ENCODE measurements around the gene IFNB1. TPM values are rescaled to one million over a fixed set of nuclear protein-coding genes. Genes with fewer than 3 reads are reported as not detected.

IFNB1 gene
- total RNA-seq, 1 experiment from 2014 or later: not detected

DNA sequence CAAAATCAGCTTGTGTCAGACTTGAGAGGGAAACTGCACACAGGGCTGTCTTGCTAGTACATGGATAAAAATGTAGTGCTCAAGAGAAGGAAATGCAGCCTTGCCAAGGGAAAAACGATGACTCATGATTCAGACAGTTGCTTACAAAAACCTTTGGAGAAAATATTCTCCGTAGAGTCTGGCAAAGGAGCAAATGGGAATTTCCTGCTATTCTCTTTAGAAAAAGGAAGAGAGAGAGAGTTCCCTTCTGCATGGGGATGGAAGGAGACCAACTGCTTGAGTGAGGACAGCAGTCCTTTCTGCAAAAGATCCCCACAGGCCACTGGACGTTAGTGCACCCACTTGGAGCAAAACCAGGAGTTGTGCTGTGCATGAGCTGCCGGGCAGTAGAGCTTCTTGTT, 7.6 kb downstream of the IFNB1 start:
- Mint-ChIP-seq H3K27ac (no peak overlapping the region), H3K4me1 (peaks cover 9% of the 10 kb centered on the region)

DNA sequence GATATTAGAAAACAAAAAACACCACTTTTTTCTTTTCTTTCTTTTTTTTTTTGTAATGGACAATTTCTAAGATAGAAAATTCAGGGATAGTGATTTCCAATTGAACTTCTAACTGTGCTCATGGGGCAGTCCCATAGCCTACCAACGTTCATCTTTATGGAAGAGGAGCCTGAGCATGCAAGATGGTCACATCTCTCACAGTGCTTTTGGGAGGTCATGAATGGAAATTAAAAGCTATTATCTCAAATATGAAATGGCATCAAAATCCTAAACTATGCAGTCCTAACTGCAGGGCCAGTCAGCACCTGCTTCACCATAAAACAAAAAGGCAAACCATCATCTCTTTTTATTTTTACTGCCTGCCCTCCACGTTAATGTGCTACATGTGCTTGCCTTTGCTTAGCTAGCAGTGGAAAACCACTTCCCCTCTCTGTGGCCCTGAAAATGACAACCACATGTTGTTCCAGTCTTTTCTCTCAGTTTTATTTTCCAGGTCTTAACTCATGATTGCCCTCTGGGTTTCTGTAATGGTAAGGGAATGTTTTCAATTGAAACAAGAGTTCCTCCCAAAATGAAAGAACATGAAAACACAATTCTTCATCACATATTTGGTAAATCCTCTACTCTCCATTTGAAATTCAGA, 16.7 kb downstream of the IFNB1 start:
- H3K4me3 Mint-ChIP-seq: no peak overlapping the region
- H3K4me1 Mint-ChIP-seq: peaks cover 6% of the 10 kb centered on the region
- CTCF ChIA-PET: interaction anchor here (0.6 to 1.0 kb wide), 2 partner anchors 18 to 50 kb away, joined by 3 read pairs; no protein-coding TSS in a partner anchor
- POLR2A ChIA-PET: no interaction called here
- no peaks in the 10 kb centered on the region for H3K36me3 Mint-ChIP-seq
- DNase-seq (ENCODE audit: low spot score): no peak
- no peak overlapping the region for H3K27ac Mint-ChIP-seq
- TF ChIP-seq ZBTB21 (CRISPR knock-in tag; IDR thresholded peaks at IDR 0.05; ENCODE audit: borderline replicate concordance) (no peak), ZNF219 (CRISPR knock-in tag; IDR thresholded peaks at IDR 0.05; ENCODE audit: borderline replicate concordance) (no peak), SOX15 (CRISPR knock-in tag; IDR thresholded peaks at IDR 0.05) (no peak), NR2C2 (CRISPR knock-in tag; IDR thresholded peaks at IDR 0.05) (no peak), ZNF232 (CRISPR knock-in tag; IDR thresholded peaks at IDR 0.05) (no peak), ETV6 (CRISPR knock-in tag; IDR thresholded peaks at IDR 0.05) (no peak), CBFB (CRISPR knock-in tag; IDR thresholded peaks at IDR 0.05; ENCODE audit: low read depth) (no peak), TP53 (CRISPR knock-in tag; IDR thresholded peaks at IDR 0.05) (no peak), ZNF138 (CRISPR knock-in tag; conservative IDR thresholded peaks at IDR 0.05) (no peak)
- TF ChIP-seq, protein P1, sequence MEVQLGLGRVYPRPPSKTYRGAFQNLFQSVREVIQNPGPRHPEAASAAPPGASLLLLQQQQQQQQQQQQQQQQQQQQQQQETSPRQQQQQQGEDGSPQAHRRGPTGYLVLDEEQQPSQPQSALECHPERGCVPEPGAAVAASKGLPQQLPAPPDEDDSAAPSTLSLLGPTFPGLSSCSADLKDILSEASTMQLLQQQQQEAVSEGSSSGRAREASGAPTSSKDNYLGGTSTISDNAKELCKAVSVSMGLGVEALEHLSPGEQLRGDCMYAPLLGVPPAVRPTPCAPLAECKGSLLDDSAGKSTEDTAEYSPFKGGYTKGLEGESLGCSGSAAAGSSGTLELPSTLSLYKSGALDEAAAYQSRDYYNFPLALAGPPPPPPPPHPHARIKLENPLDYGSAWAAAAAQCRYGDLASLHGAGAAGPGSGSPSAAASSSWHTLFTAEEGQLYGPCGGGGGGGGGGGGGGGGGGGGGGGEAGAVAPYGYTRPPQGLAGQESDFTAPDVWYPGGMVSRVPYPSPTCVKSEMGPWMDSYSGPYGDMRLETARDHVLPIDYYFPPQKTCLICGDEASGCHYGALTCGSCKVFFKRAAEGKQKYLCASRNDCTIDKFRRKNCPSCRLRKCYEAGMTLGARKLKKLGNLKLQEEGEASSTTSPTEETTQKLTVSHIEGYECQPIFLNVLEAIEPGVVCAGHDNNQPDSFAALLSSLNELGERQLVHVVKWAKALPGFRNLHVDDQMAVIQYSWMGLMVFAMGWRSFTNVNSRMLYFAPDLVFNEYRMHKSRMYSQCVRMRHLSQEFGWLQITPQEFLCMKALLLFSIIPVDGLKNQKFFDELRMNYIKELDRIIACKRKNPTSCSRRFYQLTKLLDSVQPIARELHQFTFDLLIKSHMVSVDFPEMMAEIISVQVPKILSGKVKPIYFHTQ (CRISPR knock-in tag; IDR thresholded peaks at IDR 0.05): no peak
- TF ChIP-seq, protein P2, sequence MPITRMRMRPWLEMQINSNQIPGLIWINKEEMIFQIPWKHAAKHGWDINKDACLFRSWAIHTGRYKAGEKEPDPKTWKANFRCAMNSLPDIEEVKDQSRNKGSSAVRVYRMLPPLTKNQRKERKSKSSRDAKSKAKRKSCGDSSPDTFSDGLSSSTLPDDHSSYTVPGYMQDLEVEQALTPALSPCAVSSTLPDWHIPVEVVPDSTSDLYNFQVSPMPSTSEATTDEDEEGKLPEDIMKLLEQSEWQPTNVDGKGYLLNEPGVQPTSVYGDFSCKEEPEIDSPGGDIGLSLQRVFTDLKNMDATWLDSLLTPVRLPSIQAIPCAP (CRISPR knock-in tag; IDR thresholded peaks at IDR 0.05): no peak
- TF ChIP-seq, protein P3, sequence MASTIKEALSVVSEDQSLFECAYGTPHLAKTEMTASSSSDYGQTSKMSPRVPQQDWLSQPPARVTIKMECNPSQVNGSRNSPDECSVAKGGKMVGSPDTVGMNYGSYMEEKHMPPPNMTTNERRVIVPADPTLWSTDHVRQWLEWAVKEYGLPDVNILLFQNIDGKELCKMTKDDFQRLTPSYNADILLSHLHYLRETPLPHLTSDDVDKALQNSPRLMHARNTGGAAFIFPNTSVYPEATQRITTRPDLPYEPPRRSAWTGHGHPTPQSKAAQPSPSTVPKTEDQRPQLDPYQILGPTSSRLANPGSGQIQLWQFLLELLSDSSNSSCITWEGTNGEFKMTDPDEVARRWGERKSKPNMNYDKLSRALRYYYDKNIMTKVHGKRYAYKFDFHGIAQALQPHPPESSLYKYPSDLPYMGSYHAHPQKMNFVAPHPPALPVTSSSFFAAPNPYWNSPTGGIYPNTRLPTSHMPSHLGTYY (CRISPR knock-in tag; IDR thresholded peaks at IDR 0.05): no peak
- ATAC-seq: no peak
- H3K27me3 Mint-ChIP-seq (ENCODE audit: low read depth): no peaks in the 10 kb centered on the region
- no peaks in the 10 kb centered on the region for H3K9me3 Mint-ChIP-seq

More for the DNA sequence above, 7.6 kb downstream of the IFNB1 start:
- TF ChIP-seq, protein P4, sequence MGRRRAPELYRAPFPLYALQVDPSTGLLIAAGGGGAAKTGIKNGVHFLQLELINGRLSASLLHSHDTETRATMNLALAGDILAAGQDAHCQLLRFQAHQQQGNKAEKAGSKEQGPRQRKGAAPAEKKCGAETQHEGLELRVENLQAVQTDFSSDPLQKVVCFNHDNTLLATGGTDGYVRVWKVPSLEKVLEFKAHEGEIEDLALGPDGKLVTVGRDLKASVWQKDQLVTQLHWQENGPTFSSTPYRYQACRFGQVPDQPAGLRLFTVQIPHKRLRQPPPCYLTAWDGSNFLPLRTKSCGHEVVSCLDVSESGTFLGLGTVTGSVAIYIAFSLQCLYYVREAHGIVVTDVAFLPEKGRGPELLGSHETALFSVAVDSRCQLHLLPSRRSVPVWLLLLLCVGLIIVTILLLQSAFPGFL (CRISPR knock-in tag; IDR thresholded peaks at IDR 0.05; ENCODE audit: borderline replicate concordance): no peak
- TF ChIP-seq SOX15 (CRISPR knock-in tag; IDR thresholded peaks at IDR 0.05): no peak
- TF ChIP-seq MXD4 (CRISPR knock-in tag; IDR thresholded peaks at IDR 0.05; ENCODE audit: borderline replicate concordance): no peak
- TF ChIP-seq KAT7 (CRISPR knock-in tag; IDR thresholded peaks at IDR 0.05; ENCODE audit: borderline replicate concordance): no peak
- no peak for TF ChIP-seq ATF1 (CRISPR knock-in tag; IDR thresholded peaks at IDR 0.05)
- TF ChIP-seq SP1 (CRISPR knock-in tag; conservative IDR thresholded peaks at IDR 0.05): no peak
- no peak for TF ChIP-seq SMAD3 (CRISPR knock-in tag; IDR thresholded peaks at IDR 0.05; ENCODE audit: borderline replicate concordance)
- no peak for TF ChIP-seq JUN (CRISPR knock-in tag; IDR thresholded peaks at IDR 0.05)
- no peak for TF ChIP-seq GABPB1 (CRISPR knock-in tag; IDR thresholded peaks at IDR 0.05)
- TF ChIP-seq PRRX2 (CRISPR knock-in tag; IDR thresholded peaks at IDR 0.05): no peak
- TF ChIP-seq, protein P5, sequence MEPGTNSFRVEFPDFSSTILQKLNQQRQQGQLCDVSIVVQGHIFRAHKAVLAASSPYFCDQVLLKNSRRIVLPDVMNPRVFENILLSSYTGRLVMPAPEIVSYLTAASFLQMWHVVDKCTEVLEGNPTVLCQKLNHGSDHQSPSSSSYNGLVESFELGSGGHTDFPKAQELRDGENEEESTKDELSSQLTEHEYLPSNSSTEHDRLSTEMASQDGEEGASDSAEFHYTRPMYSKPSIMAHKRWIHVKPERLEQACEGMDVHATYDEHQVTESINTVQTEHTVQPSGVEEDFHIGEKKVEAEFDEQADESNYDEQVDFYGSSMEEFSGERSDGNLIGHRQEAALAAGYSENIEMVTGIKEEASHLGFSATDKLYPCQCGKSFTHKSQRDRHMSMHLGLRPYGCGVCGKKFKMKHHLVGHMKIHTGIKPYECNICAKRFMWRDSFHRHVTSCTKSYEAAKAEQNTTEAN (CRISPR knock-in tag; IDR thresholded peaks at IDR 0.05): no peak
- TF ChIP-seq ZNF138 (CRISPR knock-in tag; conservative IDR thresholded peaks at IDR 0.05): no peak
- TF ChIP-seq, protein P6, sequence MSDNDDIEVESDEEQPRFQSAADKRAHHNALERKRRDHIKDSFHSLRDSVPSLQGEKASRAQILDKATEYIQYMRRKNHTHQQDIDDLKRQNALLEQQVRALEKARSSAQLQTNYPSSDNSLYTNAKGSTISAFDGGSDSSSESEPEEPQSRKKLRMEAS (CRISPR knock-in tag; IDR thresholded peaks at IDR 0.05): no peak
- ATAC-seq (peak; percentile 89), DNase-seq (ENCODE audit: low spot score) (peak; percentile 32)
- H3K27me3 Mint-ChIP-seq (ENCODE audit: low read depth): no peaks in the 10 kb centered on the region
- H3K9me3 Mint-ChIP-seq: no peaks in the 10 kb centered on the region
- POLR2A ChIA-PET: no interaction called here
- H3K36me3 Mint-ChIP-seq: no peaks in the 10 kb centered on the region
- H3K4me3 Mint-ChIP-seq: no peak overlapping the region
- CTCF ChIA-PET: interaction anchor here (0.6 to 1.8 kb wide), 3 partner anchors 9 to 545 kb away, joined by 3 to 8 read pairs (median 6); no protein-coding TSS in a partner anchor
